MM.1S (cell line): Measurements from ENCODE around the gene MYOCD.

ENCODE experiments used
- DNase-seq: peaks from one replicate; pipeline ENCODE4 v3.0.0-alpha.2; 2015
- H2AFZ ChIP-seq: fragments of 300-600 bp; sonication (generic); 2 replicates; pipeline ENCODE4 v1.6.0; 2016; ENCODE audit warnings: antibody characterized with exemption, low read length
- H3F3A ChIP-seq: fragments of 300-600 bp; sonication (generic); 2 replicates; pipeline ENCODE4 v1.6.1; 2016; ENCODE audit warnings: mild to moderate bottlenecking, antibody characterized with exemption, low read length, moderate library complexity, mixed read lengths; ENCODE audit not compliant: insufficient read depth
- H3K27ac ChIP-seq: fragments of 300-600 bp; sonication (generic); 2 replicates; pipeline ENCODE4 v1.5.1; 2016; ENCODE audit warnings: mild to moderate bottlenecking, low read length
- H3K27me3 ChIP-seq: fragments of 300-600 bp; sonication (generic); replicated peaks from 2 replicates; pipeline ENCODE4 v1.6.0; 2016; ENCODE audit warnings: low read length; ENCODE audit not compliant: insufficient read depth
- H3K36me3 ChIP-seq: fragments of 300-600 bp; sonication (generic); replicated peaks from 2 replicates; pipeline ENCODE4 v1.6.1; 2016; ENCODE audit warnings: mild to moderate bottlenecking, low read length, mixed read lengths; ENCODE audit not compliant: insufficient read depth
- H3K4me1 ChIP-seq: fragments of 300-600 bp; sonication (generic); 2 replicates; pipeline ENCODE4 v1.6.1; 2016; ENCODE audit warnings: low read length, mixed read lengths
- H3K4me2 ChIP-seq: fragments of 300-600 bp; sonication (generic); 2 replicates; pipeline ENCODE4 v1.6.0; 2016; ENCODE audit warnings: low read depth, low read length
- H3K4me3 ChIP-seq: fragments of 300-600 bp; sonication (generic); 2 replicates; pipeline ENCODE4 v1.5.1; 2016; ENCODE audit warnings: low read length, mixed read lengths
- H3K79me2 ChIP-seq: fragments of 300-600 bp; sonication (generic); 2 replicates; pipeline ENCODE4 v1.6.1; 2016; ENCODE audit warnings: mixed run types, low read length, mixed read lengths
- H3K9ac ChIP-seq: fragments of 300-600 bp; sonication (generic); 2 replicates; pipeline ENCODE4 v1.6.1; 2016; ENCODE audit warnings: low read length, mixed read lengths
- H3K9me2 ChIP-seq: fragments of 300-600 bp; sonication (generic); replicated peaks from 2 replicates; pipeline ENCODE4 v1.6.1; 2016; ENCODE audit warnings: mild to moderate bottlenecking, low read length, mixed read lengths; ENCODE audit not compliant: insufficient read depth
- H3K9me3 ChIP-seq: fragments of 300-600 bp; sonication (generic); replicated peaks from 2 replicates; pipeline ENCODE4 v1.6.1; 2016; ENCODE audit warnings: mild to moderate bottlenecking, low read length, mixed read lengths; ENCODE audit not compliant: insufficient read depth
- H4K20me1 ChIP-seq: fragments of 300-600 bp; sonication (generic); 2 replicates; pipeline ENCODE4 v1.6.1; 2016; ENCODE audit warnings: mild to moderate bottlenecking, low read length, moderate library complexity, mixed read lengths; ENCODE audit not compliant: insufficient read depth
- EZH2 ChIP-seq: fragments of 300-600 bp; sonication (generic); optimal IDR thresholded peaks from 2 replicates; pipeline ENCODE3; 2017; ENCODE audit warnings: low read depth, mild to moderate bottlenecking, antibody characterized with exemption, low read length, mixed read lengths
- EZH2phosphoT487 ChIP-seq: fragments of 300-600 bp; sonication (generic); IDR thresholded peaks from 2 replicates; pipeline ENCODE4 v1.6.1; 2018; ENCODE audit warnings: antibody characterized with exemption, low read length
- TF ChIP-seq, protein P1 (sequence below): fragments of 300-600 bp; sonication (generic); IDR thresholded peaks from 2 replicates; pipeline ENCODE4 v1.5.1; 2016; ENCODE audit warnings: antibody characterized with exemption, low read length, mixed read lengths

MYOCD gene

GRCh38 chr17:12672947-12673346 lies 7.3 kb downstream of the MYOCD start:
- TF ChIP-seq, protein P1, sequence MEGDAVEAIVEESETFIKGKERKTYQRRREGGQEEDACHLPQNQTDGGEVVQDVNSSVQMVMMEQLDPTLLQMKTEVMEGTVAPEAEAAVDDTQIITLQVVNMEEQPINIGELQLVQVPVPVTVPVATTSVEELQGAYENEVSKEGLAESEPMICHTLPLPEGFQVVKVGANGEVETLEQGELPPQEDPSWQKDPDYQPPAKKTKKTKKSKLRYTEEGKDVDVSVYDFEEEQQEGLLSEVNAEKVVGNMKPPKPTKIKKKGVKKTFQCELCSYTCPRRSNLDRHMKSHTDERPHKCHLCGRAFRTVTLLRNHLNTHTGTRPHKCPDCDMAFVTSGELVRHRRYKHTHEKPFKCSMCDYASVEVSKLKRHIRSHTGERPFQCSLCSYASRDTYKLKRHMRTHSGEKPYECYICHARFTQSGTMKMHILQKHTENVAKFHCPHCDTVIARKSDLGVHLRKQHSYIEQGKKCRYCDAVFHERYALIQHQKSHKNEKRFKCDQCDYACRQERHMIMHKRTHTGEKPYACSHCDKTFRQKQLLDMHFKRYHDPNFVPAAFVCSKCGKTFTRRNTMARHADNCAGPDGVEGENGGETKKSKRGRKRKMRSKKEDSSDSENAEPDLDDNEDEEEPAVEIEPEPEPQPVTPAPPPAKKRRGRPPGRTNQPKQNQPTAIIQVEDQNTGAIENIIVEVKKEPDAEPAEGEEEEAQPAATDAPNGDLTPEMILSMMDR = no peak
- TF ChIP-seq EZH2phosphoT487 = no peak
- TF ChIP-seq EZH2 = no peak
- Histone ChIP-seq H3K27me3 (no peaks in the 10 kb centered on the region), H3K27ac (no peak overlapping the region), H3K4me3 (no peak overlapping the region), H2AFZ (no peak overlapping the region), H3K9ac (no peak overlapping the region), H3K9me3 (no peaks in the 10 kb centered on the region), H3K36me3 (no peaks in the 10 kb centered on the region), H3K79me2 (no peaks in the 10 kb centered on the region), H3K4me1 (no peaks in the 10 kb centered on the region), H3F3A (no peaks in the 10 kb centered on the region), H3K9me2 (no peaks in the 10 kb centered on the region), H3K4me2 (no peak overlapping the region), H4K20me1 (no peaks in the 10 kb centered on the region)
- no peak for DNase-seq

DNA sequence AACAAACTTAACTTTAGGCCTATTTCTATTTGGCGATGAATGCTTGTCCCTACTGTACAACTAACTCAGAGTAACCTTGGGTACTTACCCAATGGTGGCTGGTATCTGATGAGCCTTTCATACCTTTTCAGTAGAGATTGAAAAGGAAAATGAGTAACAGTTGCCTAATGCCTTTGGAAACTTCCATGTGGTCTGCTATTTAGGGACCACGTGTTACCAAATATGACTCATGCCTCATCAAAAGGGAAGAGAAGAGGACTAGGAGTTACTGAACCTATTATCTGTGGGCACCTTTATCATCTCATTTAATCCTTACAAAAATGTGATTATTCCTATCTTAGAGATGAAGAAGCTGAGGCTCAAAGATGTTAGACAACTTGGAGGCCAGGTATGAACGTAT lies 8.1 kb downstream of the MYOCD start:
- DNase-seq = no peak
- no peaks in the 10 kb centered on the region for H3K9me2 ChIP-seq
- no peaks in the 10 kb centered on the region for H3K36me3 ChIP-seq
- H3K4me3 ChIP-seq = no peak overlapping the region
- H3K4me2 ChIP-seq = no peak overlapping the region
- H4K20me1 ChIP-seq = no peaks in the 10 kb centered on the region
- no peaks in the 10 kb centered on the region for H3K79me2 ChIP-seq
- no peak overlapping the region for H3K9ac ChIP-seq
- TF ChIP-seq EZH2phosphoT487 (no peak), EZH2 (no peak)
- TF ChIP-seq, protein P1 = no peak
- H3K9me3 ChIP-seq = no peaks in the 10 kb centered on the region
- no peak overlapping the region for H2AFZ ChIP-seq
- H3K27me3 ChIP-seq = no peaks in the 10 kb centered on the region
- H3F3A ChIP-seq = no peaks in the 10 kb centered on the region
- no peaks in the 10 kb centered on the region for H3K4me1 ChIP-seq
- no peak overlapping the region for H3K27ac ChIP-seq

- Histone ChIP-seq H3K4me1 (no peaks in the 10 kb centered on the region), H3K9ac (no peak overlapping the region), H3K36me3 (no peaks in the 10 kb centered on the region), H3K4me3 (no peak overlapping the region), H3K27me3 (no peaks in the 10 kb centered on the region), H3K79me2 (no peaks in the 10 kb centered on the region), H3K9me2 (no peaks in the 10 kb centered on the region), H3K27ac (no peak overlapping the region), H4K20me1 (no peaks in the 10 kb centered on the region), H3K9me3 (no peaks in the 10 kb centered on the region), H3F3A (no peaks in the 10 kb centered on the region), H3K4me2 (no peak overlapping the region), H2AFZ (no peak overlapping the region)
- TF ChIP-seq EZH2phosphoT487 = no peak
- TF ChIP-seq, protein P1 = no peak
- TF ChIP-seq EZH2 = no peak
- no peak for DNase-seq
Measured at GRCh38 chr17:12680407-12680897, 14.8 kb downstream of the MYOCD start.
